MCF 10A (cell line): Measurements from ENCODE around the gene ADNP. TPM values are rescaled to one million over a fixed set of nuclear protein-coding genes. Genes with fewer than 3 reads are reported as not detected.

ENCODE experiments used
- BruUV-seq: library from RNA; stranded (reverse); fragments of 400-500 nt; replicated peaks from 2 replicates; lab custom pipeline; 2021; lab: Mats Ljungman, UMichigan
- CTCF ChIA-PET: fragments of 300-600 bp; sonication (Branson Sonifier 250); formaldehyde crosslinking; extraction: SDS; loops from one replicate; lab custom pipeline; 2021; ENCODE audit warnings: antibody characterized with exemption, inconsistent platforms; lab: Yijun Ruan, JAX
- POLR2A ChIA-PET: fragments of 300-600, 350-650 bp; sonication (Branson Sonifier 250); formaldehyde crosslinking; extraction: SDS; loops from one replicate; lab custom pipeline; 2020; ENCODE audit warnings: antibody characterized with exemption, inconsistent platforms; lab: Yijun Ruan, JAX
- DNase-seq: peaks from one replicate; pipeline ENCODE4 v3.0.0-alpha.2; 2018; ENCODE audit not compliant: unreplicated experiment
- H3K27ac Mint-ChIP-seq: one replicate; pipeline ENCODE4 v1.8.0; 2022; ENCODE audit warnings: mild to moderate bottlenecking, low read depth, mixed read lengths; ENCODE audit not compliant: unreplicated experiment
- H3K27me3 Mint-ChIP-seq: one replicate; pipeline ENCODE4 v1.8.0; 2022; ENCODE audit warnings: mixed read lengths; ENCODE audit not compliant: insufficient read depth, unreplicated experiment
- H3K36me3 Mint-ChIP-seq: one replicate; pipeline ENCODE4 v1.8.0; 2022; ENCODE audit warnings: mild to moderate bottlenecking, moderate library complexity, mixed read lengths; ENCODE audit not compliant: insufficient read depth, unreplicated experiment
- H3K4me1 Mint-ChIP-seq: one replicate; pipeline ENCODE4 v1.8.0; 2022; ENCODE audit warnings: mixed read lengths; ENCODE audit not compliant: insufficient read depth, unreplicated experiment
- H3K4me3 Mint-ChIP-seq: one replicate; pipeline ENCODE4 v1.8.0; 2022; ENCODE audit warnings: mild to moderate bottlenecking, moderate library complexity, mixed read lengths; ENCODE audit not compliant: unreplicated experiment
- H3K9me3 Mint-ChIP-seq: one replicate; pipeline ENCODE4 v1.8.0; 2022; ENCODE audit warnings: mixed read lengths; ENCODE audit not compliant: unreplicated experiment
- CTCF ChIP-seq: fragments of 200-600 bp; IDR thresholded peaks from one replicate; pipeline ENCODE4 v1.8.0; 2022; ENCODE audit warnings: antibody characterized with exemption, mild to moderate bottlenecking; ENCODE audit not compliant: unreplicated experiment
- intact Hi-C: fragments of 100-400 bp; cut with micrococcal nuclease; formaldehyde crosslinking; loops from 2 replicates; pipeline ENCODE4 v1.14.1; 2022
- total RNA-seq: library from RNA; stranded (reverse); gene quantifications from 2 replicates; pipeline ENCODE4 v1.2.3, GENCODE V29; 2022

The ADNP gene
- total RNA-seq, 1 experiment from 2014 or later = 77.5 TPM

GRCh38 chr20:50893620-50894019 lies 37.6 kb downstream of the ADNP start:
- no TSS peak for BruUV-seq
- H3K27ac Mint-ChIP-seq = no peak overlapping the region
- intact Hi-C loops = no loop called here
- peaks cover 96% of the 10 kb centered on the region for H3K36me3 Mint-ChIP-seq
- H3K4me1 Mint-ChIP-seq = no peaks in the 10 kb centered on the region
- ChIA-PET POLR2A (interaction anchor here (1.2 to 2.1 kb wide), 4 partner anchors 9 to 99 kb away, joined by 3 to 6 read pairs (median 4); no protein-coding TSS in a partner anchor), CTCF (interaction anchor here (0.8 to 2.0 kb wide), 2 partner anchors 9 to 12 kb away, joined by 4 to 7 read pairs; no protein-coding TSS in a partner anchor)
- H3K4me3 Mint-ChIP-seq = no peak overlapping the region
- no peaks in the 10 kb centered on the region for H3K9me3 Mint-ChIP-seq
- no peaks in the 10 kb centered on the region for H3K27me3 Mint-ChIP-seq
- DNase-seq = no peak
- no peak for TF ChIP-seq CTCF

GRCh38 chr20:50892394-50892793 lies 38.8 kb downstream of the ADNP start:
- H3K27me3 Mint-ChIP-seq = no peaks in the 10 kb centered on the region
- no peaks in the 10 kb centered on the region for H3K4me1 Mint-ChIP-seq
- no TSS peak for BruUV-seq
- ChIA-PET POLR2A (interaction anchor here (0.8 to 2.6 kb wide), 8 partner anchors 9 to 98 kb away, joined by 3 to 16 read pairs (median 5); partner anchors contain the start of gene BCAS4), CTCF (interaction anchor here (0.9 to 4.0 kb wide), 5 partner anchors 8 to 98 kb away, joined by 3 to 17 read pairs (median 4); no protein-coding TSS in a partner anchor)
- intact Hi-C loops = no loop called here
- H3K36me3 Mint-ChIP-seq = peaks cover 96% of the 10 kb centered on the region
- H3K9me3 Mint-ChIP-seq = no peaks in the 10 kb centered on the region
- DNase-seq = no peak
- H3K27ac Mint-ChIP-seq = no peak overlapping the region
- no peak overlapping the region for H3K4me3 Mint-ChIP-seq
- no peak for TF ChIP-seq CTCF

- no peak for DNase-seq
- Mint-ChIP-seq H3K27me3 (no peaks in the 10 kb centered on the region), H3K9me3 (no peaks in the 10 kb centered on the region), H3K27ac (no peak overlapping the region), H3K4me1 (no peaks in the 10 kb centered on the region), H3K36me3 (peaks cover 87% of the 10 kb centered on the region), H3K4me3 (no peak overlapping the region)
- POLR2A ChIA-PET = interaction anchor here (0.6 to 2.6 kb wide), 15 partner anchors 8 to 100 kb away, joined by 3 to 16 read pairs (median 4); partner anchors contain the start of genes BCAS4, DPM1 and MOCS3
- intact Hi-C loops = no loop called here
- CTCF ChIA-PET = interaction anchor here (0.8 to 4.0 kb wide), 7 partner anchors 10 to 103 kb away, joined by 3 to 17 read pairs (median 3); no protein-coding TSS in a partner anchor
- BruUV-seq = no TSS peak
- no peak for TF ChIP-seq CTCF
Observed at GRCh38 chr20:50891138-50891537, 40.1 kb downstream of the ADNP start.

GRCh38 chr20:50887576-50887975 lies 43.7 kb downstream of the ADNP start:
- POLR2A ChIA-PET = interaction anchor here (0.7 to 0.8 kb wide), 2 partner anchors 19 to 39 kb away, joined by 3 read pairs; no protein-coding TSS in a partner anchor
- H3K4me3 Mint-ChIP-seq = no peak overlapping the region
- TF ChIP-seq CTCF = no peak
- H3K27ac Mint-ChIP-seq = no peak overlapping the region
- DNase-seq = no peak
- CTCF ChIA-PET = interaction anchor here (0.8 kb wide), 1 partner anchor 34 kb away, joined by 3 read pairs; no protein-coding TSS in a partner anchor
- H3K4me1 Mint-ChIP-seq = no peaks in the 10 kb centered on the region
- no peaks in the 10 kb centered on the region for H3K27me3 Mint-ChIP-seq
- intact Hi-C loops = loop anchor here (5.0 kb wide), 1 partner anchor 70 kb away; no protein-coding TSS in a partner anchor
- no TSS peak for BruUV-seq
- no peaks in the 10 kb centered on the region for H3K9me3 Mint-ChIP-seq
- peaks cover 61% of the 10 kb centered on the region for H3K36me3 Mint-ChIP-seq
